ENCODE results near the gene LRCH3. TPM values are rescaled to one million over a fixed set of nuclear protein-coding genes. Genes with fewer than 3 reads are reported as not detected.

The LRCH3 gene
- total and polyA plus RNA-seq, 2 of the 13 experiments (the other 11 are each of a cell fraction or from before 2014, with no cell fraction given): 25.5 to 103 TPM

GRCh38 chr3:197758512-197758911, 32.5 kb upstream of the LRCH3 start:
- 93% methylated on average over 4 of the region's 4 CpGs for WGBS (ENCODE audit: low lambda C conversion rate)
- ChIA-PET POLR2A (no interaction called here), CTCF (ENCODE audit: low intra/inter-chr PET ratio, low total read pairs) (no interaction called here)
- Histone ChIP-seq H4K20me1 (ENCODE audit: insufficient read depth, low read length) (no peaks in the 10 kb centered on the region), H3K36me3 (replicated peaks in 1 of 2; ENCODE audit: control insufficient read depth in 1 of 2, insufficient read depth in 2 of 2, low read length in 2 of 2) (peaks cover 0 to 8% of the 10 kb centered on the region in 2 experiments; a peak in 2 of 5 replicates), H2AFZ (ENCODE audit: low read length) (no peak overlapping the region), H3K9ac (ENCODE audit: insufficient read depth, low read depth, low read length) (no peak overlapping the region), H3K27me3 (ENCODE audit: control insufficient read depth in 1 of 2, insufficient read depth in 2 of 2, low read length in 2 of 2) (no peaks in the 10 kb centered on the region), H3K4me1 (ENCODE audit: insufficient read depth, low read length) (peaks cover 14% of the 10 kb centered on the region), H3K9me3 (ENCODE audit: low read length) (no peaks in the 10 kb centered on the region), H3K4me2 (ENCODE audit: low read depth, low read length) (no peak overlapping the region), H3K79me2 (ENCODE audit: insufficient read depth, low read length) (peaks cover 17% of the 10 kb centered on the region), H3K4me3 (replicated peaks in 1 of 3; ENCODE audit: insufficient read depth in 1 of 3, low read depth in 2 of 3, low read length in 3 of 3) (no peak overlapping the region), H3K27ac (ENCODE audit: extremely low read length, insufficient read depth, low read length) (no peak overlapping the region)
- DNase-seq (ENCODE audit: low spot score) (no peak), ATAC-seq (no peak), FAIRE-seq (no peak)
- intact Hi-C loops (cut with micrococcal nuclease; ENCODE audit: unreplicated experiment) (no loop called here), in situ Hi-C loops (cut with HindIII; ENCODE audit: extremely low pct_ligation_motif_present, low pct_unique_long_range_greater_than_20kb) (no loop called here)
- no TSS peak for BruUV-seq (replicated peaks)
- TF ChIP-seq PAXIP1 (CRISPR knock-in tag; conservative IDR thresholded peaks at IDR 0.05) (no peak), ZBTB2 (CRISPR knock-in tag; IDR thresholded peaks at IDR 0.05; ENCODE audit: low read depth) (no peak), SOX6 (IDR thresholded peaks at IDR 0.05) (no peak), SOX6 (CRISPR knock-in tag; IDR thresholded peaks at IDR 0.05) (no peak), ZNF446 (CRISPR knock-in tag; IDR thresholded peaks at IDR 0.05) (no peak), ZNF607 (CRISPR knock-in tag; IDR thresholded peaks at IDR 0.05; ENCODE audit: borderline replicate concordance) (no peak), GPN1 (CRISPR knock-in tag; IDR thresholded peaks at IDR 0.05; ENCODE audit: borderline replicate concordance) (no peak), ZSCAN12 (CRISPR knock-in tag; IDR thresholded peaks at IDR 0.05) (no peak), ZIK1 (CRISPR knock-in tag; IDR thresholded peaks at IDR 0.05; ENCODE audit: borderline replicate concordance, low read depth) (no peak), ZSCAN29 (CRISPR knock-in tag; conservative IDR thresholded peaks at IDR 0.05) (no peak), SIN3A (IDR thresholded peaks at IDR 0.05; ENCODE audit: borderline replicate concordance, low read depth, low read length) (no peak), EZH2 (conservative IDR thresholded peaks at IDR 0.05; ENCODE audit: low read depth, low read length) (no peak), ZSCAN22 (CRISPR knock-in tag; IDR thresholded peaks at IDR 0.05) (no peak), MLXIP (CRISPR knock-in tag; IDR thresholded peaks at IDR 0.05; ENCODE audit: borderline replicate concordance) (no peak), AGO2 (optimal IDR thresholded peaks at IDR 0.05; ENCODE audit: low read depth, low read length) (no peak), ZBTB43 (CRISPR knock-in tag; conservative IDR thresholded peaks at IDR 0.05) (no peak), HMG20B (CRISPR knock-in tag; conservative IDR thresholded peaks at IDR 0.05) (no peak)
